SK-N-SH (cell line): ENCODE results near the gene CCDC24. TPM values are rescaled to one million over a fixed set of nuclear protein-coding genes. Genes with fewer than 3 reads are reported as not detected.

ENCODE experiments used
- CTCF ChIA-PET: fragments of 300-600, 350-600 bp; formaldehyde crosslinking; extraction: SDS; loops from one replicate; lab custom pipeline; 2021; lab: Yijun Ruan, JAX
- POLR2A ChIA-PET: fragments of 350-600 bp; sonication (Branson Sonifier 250); formaldehyde crosslinking; extraction: SDS; loops from one replicate; lab custom pipeline; 2020; ENCODE audit warnings: antibody characterized with exemption, inconsistent platforms; lab: Yijun Ruan, JAX
- DNase-seq: peaks from one replicate; pipeline ENCODE4 v3.0.0; 2012
- H2AFZ ChIP-seq: fragments of 200-600 bp; sonication (generic); 2 replicates; pipeline ENCODE4 v1.8.1; 2016; ENCODE audit warnings: antibody characterized with exemption, mild to moderate bottlenecking, low read depth
- H3F3A ChIP-seq: fragments of 200-600 bp; sonication (generic); replicated peaks from 2 replicates; pipeline ENCODE3; 2016; ENCODE audit warnings: antibody characterized with exemption, mild to moderate bottlenecking; ENCODE audit not compliant: insufficient read depth
- H3K27ac ChIP-seq, 2 experiments: fragments of 200-500 bp in 1 of 2; fragments of 200-600 bp in 1 of 2; sonication (Bioruptor generic) in 1 of 2; sonication (generic), shearing (Covaris generic) in 1 of 2; 2 replicates each; pipeline versions ENCODE4 v1.5.1 to v1.6.1; 2014 to 2016; ENCODE audit warnings: low read depth in 2 of 2, inconsistent platforms in 1 of 2, low read length in 1 of 2, mild to moderate bottlenecking in 1 of 2, mixed read lengths in 1 of 2
- H3K27me3 ChIP-seq: fragments of 200-600 bp; sonication (generic), shearing (Covaris generic); 2 replicates; pipeline ENCODE4 v1.6.1; 2016; ENCODE audit warnings: mixed run types; ENCODE audit not compliant: insufficient read depth
- H3K36me3 ChIP-seq, 2 experiments: fragments of 200-500 bp in 1 of 2; fragments of 200-600 bp in 1 of 2; sonication (Bioruptor generic) in 1 of 2; sonication (generic) in 1 of 2; replicated peaks in 1 of 2; 2 replicates each; pipeline versions ENCODE3 to v1.5.1; 2014 to 2016; ENCODE audit warnings: low read length in 1 of 2, mild to moderate bottlenecking in 1 of 2; ENCODE audit not compliant: insufficient read depth in 2 of 2, control insufficient read depth in 1 of 2
- H3K4me1 ChIP-seq, 2 experiments: fragments of 200-500 bp in 1 of 2; fragments of 200-600 bp in 1 of 2; sonication (Bioruptor generic) in 1 of 2; sonication (generic), shearing (Covaris generic) in 1 of 2; 2 replicates each; pipeline versions ENCODE4 v1.5.1 to v1.6.1; 2014 to 2016; ENCODE audit warnings: low read depth in 1 of 2, low read length in 1 of 2, mixed run types in 1 of 2; ENCODE audit not compliant: insufficient read depth in 2 of 2, control insufficient read depth in 1 of 2
- H3K4me2 ChIP-seq: fragments of 200-600 bp; sonication (generic), shearing (Covaris generic); 2 replicates; pipeline ENCODE4 v1.6.1; 2017; ENCODE audit warnings: mixed run types
- H3K4me3 ChIP-seq, 2 experiments: fragments of 200-500 bp in 1 of 2; fragments of 200-600 bp in 1 of 2; sonication (Bioruptor generic) in 1 of 2; sonication (generic), shearing (Covaris generic) in 1 of 2; 2 replicates each; pipeline versions ENCODE4 v1.5.1 to v1.8.1; 2014 to 2016; ENCODE audit warnings: low read depth in 2 of 2, inconsistent platforms in 1 of 2, low read length in 1 of 2, mild to moderate bottlenecking in 1 of 2, mixed read lengths in 1 of 2, moderate library complexity in 1 of 2
- H3K79me2 ChIP-seq: fragments of 200-600 bp; sonication (generic); 2 replicates; pipeline ENCODE4 v1.8.1; 2017; ENCODE audit warnings: mild to moderate bottlenecking; ENCODE audit not compliant: insufficient read depth
- H3K9ac ChIP-seq: fragments of 200-600 bp; sonication (generic); 2 replicates; pipeline ENCODE4 v1.6.1; 2017; ENCODE audit warnings: mixed run types
- H3K9me2 ChIP-seq: fragments of 200-600 bp; sonication (generic); 2 replicates; pipeline ENCODE4 v1.6.1; 2017; ENCODE audit warnings: mixed run types
- H3K9me3 ChIP-seq: fragments of 200-600 bp; sonication (generic); 2 replicates; pipeline ENCODE4 v1.6.1; 2017; ENCODE audit warnings: mixed run types, mild to moderate bottlenecking, moderate library complexity
- H4K20me1 ChIP-seq: fragments of 200-600 bp; sonication (generic); 2 replicates; pipeline ENCODE4 v1.6.1; 2017; ENCODE audit warnings: mild to moderate bottlenecking, mixed run types; ENCODE audit not compliant: insufficient read depth
- ELF1 ChIP-seq: IDR thresholded peaks from 2 replicates; pipeline ENCODE4 v1.4.0; 2012
- MAX ChIP-seq: IDR thresholded peaks from 2 replicates; pipeline ENCODE4 v1.4.0; 2012; ENCODE audit warnings: low read depth
- NFIC ChIP-seq: IDR thresholded peaks from 2 replicates; pipeline ENCODE4 v1.4.0; 2012; ENCODE audit warnings: borderline replicate concordance
- POLR2AphosphoS5 ChIP-seq: IDR thresholded peaks from 2 replicates; pipeline ENCODE4 v1.6.1; 2012; ENCODE audit warnings: low read depth, low read length
- RAD21 ChIP-seq: IDR thresholded peaks from 2 replicates; pipeline ENCODE4 v1.6.1; 2012; ENCODE audit warnings: mild to moderate bottlenecking, low read length
- RXRA ChIP-seq: IDR thresholded peaks from 2 replicates; pipeline ENCODE4 v1.4.0; 2012; ENCODE audit warnings: low read depth, mild to moderate bottlenecking, borderline replicate concordance
- SIN3A ChIP-seq: IDR thresholded peaks from 2 replicates; pipeline ENCODE4 v1.6.1; 2012; ENCODE audit warnings: low read depth, mild to moderate bottlenecking, low read length, moderate library complexity, borderline replicate concordance
- SMC3 ChIP-seq: IDR thresholded peaks from 2 replicates; pipeline ENCODE4 v1.6.1; 2012; ENCODE audit warnings: low read depth, low read length, improper control_type of control experiment
- TAF1 ChIP-seq: IDR thresholded peaks from 2 replicates; pipeline ENCODE4 v1.6.1; 2012; ENCODE audit warnings: low read depth, mild to moderate bottlenecking, low read length, moderate library complexity, borderline replicate concordance
- USF1 ChIP-seq: IDR thresholded peaks from 2 replicates; pipeline ENCODE4 v1.4.0; 2012; ENCODE audit warnings: low read depth, borderline replicate concordance
- YY1 ChIP-seq: IDR thresholded peaks from 2 replicates; pipeline ENCODE4 v1.4.0; 2012; ENCODE audit warnings: low read depth, mild to moderate bottlenecking
- WGBS: methylation state at CpG from one replicate; pipeline ENCODE4 v1.1.6; 2017; ENCODE audit warnings: low lambda C conversion rate; 5-methylcytosine and 5-hydroxymethylcytosine counted together
- polyA plus RNA-seq, 3 experiments: library from polyadenylated mRNA; depleted of rRNA; stranded (reverse); fragments of >200 nt; gene quantifications; 2 replicates each; pipeline ENCODE4 v1.2.3, GENCODE V29; 2012
- TF ChIP-seq, protein P1 (sequence below): IDR thresholded peaks from 2 replicates; pipeline ENCODE4 v1.6.1; 2012; ENCODE audit warnings: mild to moderate bottlenecking, low read depth, low read length, moderate library complexity
- TF ChIP-seq, protein P2 (sequence below): IDR thresholded peaks from 2 replicates; pipeline ENCODE4; 2012
- TF ChIP-seq, protein P3 (sequence below): fragments of 200-600 bp; sonication (generic); IDR thresholded peaks from 2 replicates; pipeline ENCODE4 v1.6.1; 2017; ENCODE audit warnings: antibody characterized with exemption, mild to moderate bottlenecking, moderate library complexity

CCDC24 gene
- polyA plus RNA-seq, 1 of the 3 experiments (the other 2 are of a cell fraction) = 7.5 TPM

DNA sequence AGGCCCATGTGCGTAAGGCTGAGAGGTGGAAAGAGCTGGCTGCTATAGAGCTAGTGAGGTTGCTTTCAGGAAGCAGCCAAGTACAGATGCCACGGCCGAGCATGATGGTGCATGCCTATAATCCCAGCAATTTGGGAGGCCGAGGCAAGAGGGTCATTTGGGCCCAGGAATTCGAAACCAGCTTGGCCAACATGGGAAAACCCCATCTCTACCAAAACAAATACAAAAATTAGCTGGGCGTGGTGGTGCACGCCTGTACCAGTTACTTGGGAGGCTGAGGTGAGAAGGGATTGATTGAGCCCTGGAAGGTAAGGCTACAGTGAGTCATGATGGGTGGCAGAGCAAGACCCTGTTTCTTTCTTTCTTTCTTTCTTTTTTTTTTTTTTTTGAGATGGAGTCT, 2.7 kb downstream of the CCDC24 start:
- POLR2A ChIA-PET = no interaction called here
- Histone ChIP-seq H3K9me2 (no peaks in the 10 kb centered on the region), H4K20me1 (no peaks in the 10 kb centered on the region), H2AFZ (no peak overlapping the region), H3K79me2 (no peaks in the 10 kb centered on the region), H3K36me3 (no peaks in the 10 kb centered on the region), H3K9me3 (no peaks in the 10 kb centered on the region), H3K27ac (no peak overlapping the region; a peak in 1 of 4 replicates), H3K4me3 (no peak overlapping the region), H3K4me1 (peaks cover 8 to 65% of the 10 kb centered on the region in 2 experiments), H3K9ac (no peak overlapping the region), H3K27me3 (no peaks in the 10 kb centered on the region), H3F3A (peaks cover 8% of the 10 kb centered on the region), H3K4me2 (no peak overlapping the region)
- no peak for DNase-seq
- TF ChIP-seq SMC3 = no peak
- TF ChIP-seq USF1 = no peak
- CTCF ChIA-PET = interaction anchor here (0.7 to 20.6 kb wide), 4 partner anchors 11 to 108 kb away, joined by 3 to 598 read pairs (median 4); partner anchors contain the start of gene SLC6A9
- WGBS = 97% methylated on average over 7 of the region's 7 CpGs

DNA sequence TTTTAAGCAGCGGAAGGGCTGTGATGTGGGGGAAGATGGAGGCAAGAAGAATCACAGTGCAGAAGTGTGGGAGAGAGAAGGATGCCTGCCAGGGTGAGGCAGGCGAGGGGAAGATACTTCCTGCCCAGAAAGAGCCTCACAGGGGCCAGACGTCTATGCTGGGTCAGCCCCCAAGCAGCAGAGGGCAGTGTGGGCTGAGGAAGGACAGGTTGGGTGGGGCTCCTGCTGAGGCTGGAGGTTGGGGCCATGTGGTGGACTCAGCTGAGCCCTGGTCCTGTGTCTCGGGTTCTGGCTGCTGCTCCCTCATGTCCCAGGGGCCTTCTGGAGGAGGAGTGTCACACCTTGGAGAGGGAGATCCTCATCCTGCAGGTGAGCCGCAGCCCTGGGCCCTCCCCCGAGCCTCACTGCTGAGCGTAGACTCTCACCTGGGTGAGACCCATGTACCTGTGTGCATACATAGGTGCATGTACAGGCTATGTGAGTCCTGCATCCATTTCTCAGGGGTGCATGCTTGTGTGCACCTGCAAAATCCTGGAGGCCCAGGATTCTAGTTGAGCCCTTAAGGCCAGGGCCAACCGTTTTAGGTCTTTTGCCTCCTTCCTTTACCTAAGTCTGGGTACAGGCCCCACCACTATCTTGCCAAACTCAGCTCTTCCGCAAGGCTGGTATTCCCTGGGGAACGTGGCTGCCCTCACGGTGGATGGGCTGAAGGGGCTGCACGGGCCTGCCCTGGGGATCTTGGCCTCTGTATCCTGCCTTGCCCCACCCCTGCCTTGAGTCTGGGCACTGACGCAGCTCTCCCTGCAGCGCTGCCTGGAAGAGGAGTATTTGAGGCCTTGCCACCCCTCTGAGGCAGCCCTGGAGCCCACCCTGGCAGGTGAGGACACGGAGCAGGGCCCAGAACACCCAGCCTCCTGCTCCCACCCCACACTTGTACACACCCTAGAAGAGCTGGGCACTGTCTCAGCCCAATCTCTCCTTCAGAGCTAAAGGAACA, 3.7 kb downstream of the CCDC24 start:
- Histone ChIP-seq H3K9me2 (no peaks in the 10 kb centered on the region), H3K4me1 (peaks cover 8 to 75% of the 10 kb centered on the region in 2 experiments), H3K9me3 (no peaks in the 10 kb centered on the region), H3K4me3 (no peak overlapping the region; a peak in 2 of 4 replicates), H3K79me2 (no peaks in the 10 kb centered on the region), H3K27ac (peak overlapping the region in 1 of 2 experiments; percentile 99; a peak in 2 of 4 replicates), H3K36me3 (no peaks in the 10 kb centered on the region), H3F3A (peaks cover 7% of the 10 kb centered on the region), H3K4me2 (no peak overlapping the region), H3K27me3 (no peaks in the 10 kb centered on the region), H4K20me1 (no peaks in the 10 kb centered on the region), H2AFZ (no peak overlapping the region), H3K9ac (no peak overlapping the region)
- ChIA-PET CTCF (interaction anchor here (0.9 to 20.6 kb wide), 7 partner anchors 11 to 60 kb away, joined by 3 to 598 read pairs (median 5); partner anchors contain the start of gene SLC6A9), POLR2A (interaction anchor here (0.8 to 1.2 kb wide), 2 partner anchors 15 to 19 kb away, joined by 4 to 5 read pairs; no protein-coding TSS in a partner anchor)
- WGBS = 85% methylated on average over 5 of the region's 15 CpGs
- peak; percentile 71 for DNase-seq
- TF ChIP-seq SMC3 = peak; percentile 41; the same call in 1 of the 2 replicates
- no peak for TF ChIP-seq RXRA
- no peak for TF ChIP-seq MAX
- TF ChIP-seq YY1 = no peak
- TF ChIP-seq, protein P1, sequence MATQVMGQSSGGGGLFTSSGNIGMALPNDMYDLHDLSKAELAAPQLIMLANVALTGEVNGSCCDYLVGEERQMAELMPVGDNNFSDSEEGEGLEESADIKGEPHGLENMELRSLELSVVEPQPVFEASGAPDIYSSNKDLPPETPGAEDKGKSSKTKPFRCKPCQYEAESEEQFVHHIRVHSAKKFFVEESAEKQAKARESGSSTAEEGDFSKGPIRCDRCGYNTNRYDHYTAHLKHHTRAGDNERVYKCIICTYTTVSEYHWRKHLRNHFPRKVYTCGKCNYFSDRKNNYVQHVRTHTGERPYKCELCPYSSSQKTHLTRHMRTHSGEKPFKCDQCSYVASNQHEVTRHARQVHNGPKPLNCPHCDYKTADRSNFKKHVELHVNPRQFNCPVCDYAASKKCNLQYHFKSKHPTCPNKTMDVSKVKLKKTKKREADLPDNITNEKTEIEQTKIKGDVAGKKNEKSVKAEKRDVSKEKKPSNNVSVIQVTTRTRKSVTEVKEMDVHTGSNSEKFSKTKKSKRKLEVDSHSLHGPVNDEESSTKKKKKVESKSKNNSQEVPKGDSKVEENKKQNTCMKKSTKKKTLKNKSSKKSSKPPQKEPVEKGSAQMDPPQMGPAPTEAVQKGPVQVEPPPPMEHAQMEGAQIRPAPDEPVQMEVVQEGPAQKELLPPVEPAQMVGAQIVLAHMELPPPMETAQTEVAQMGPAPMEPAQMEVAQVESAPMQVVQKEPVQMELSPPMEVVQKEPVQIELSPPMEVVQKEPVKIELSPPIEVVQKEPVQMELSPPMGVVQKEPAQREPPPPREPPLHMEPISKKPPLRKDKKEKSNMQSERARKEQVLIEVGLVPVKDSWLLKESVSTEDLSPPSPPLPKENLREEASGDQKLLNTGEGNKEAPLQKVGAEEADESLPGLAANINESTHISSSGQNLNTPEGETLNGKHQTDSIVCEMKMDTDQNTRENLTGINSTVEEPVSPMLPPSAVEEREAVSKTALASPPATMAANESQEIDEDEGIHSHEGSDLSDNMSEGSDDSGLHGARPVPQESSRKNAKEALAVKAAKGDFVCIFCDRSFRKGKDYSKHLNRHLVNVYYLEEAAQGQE = no peak
- TF ChIP-seq NFIC = no peak
- peak; percentile 60 for TF ChIP-seq RAD21
- no peak for TF ChIP-seq POLR2AphosphoS5
- no peak for TF ChIP-seq SIN3A
- TF ChIP-seq, protein P2, sequence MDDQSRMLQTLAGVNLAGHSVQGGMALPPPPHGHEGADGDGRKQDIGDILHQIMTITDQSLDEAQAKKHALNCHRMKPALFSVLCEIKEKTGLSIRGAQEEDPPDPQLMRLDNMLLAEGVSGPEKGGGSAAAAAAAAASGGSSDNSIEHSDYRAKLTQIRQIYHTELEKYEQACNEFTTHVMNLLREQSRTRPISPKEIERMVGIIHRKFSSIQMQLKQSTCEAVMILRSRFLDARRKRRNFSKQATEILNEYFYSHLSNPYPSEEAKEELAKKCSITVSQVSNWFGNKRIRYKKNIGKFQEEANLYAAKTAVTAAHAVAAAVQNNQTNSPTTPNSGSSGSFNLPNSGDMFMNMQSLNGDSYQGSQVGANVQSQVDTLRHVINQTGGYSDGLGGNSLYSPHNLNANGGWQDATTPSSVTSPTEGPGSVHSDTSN = no peak
- no peak for TF ChIP-seq ELF1
- TF ChIP-seq TAF1 = no peak
- TF ChIP-seq USF1 = no peak
- TF ChIP-seq, protein P3, sequence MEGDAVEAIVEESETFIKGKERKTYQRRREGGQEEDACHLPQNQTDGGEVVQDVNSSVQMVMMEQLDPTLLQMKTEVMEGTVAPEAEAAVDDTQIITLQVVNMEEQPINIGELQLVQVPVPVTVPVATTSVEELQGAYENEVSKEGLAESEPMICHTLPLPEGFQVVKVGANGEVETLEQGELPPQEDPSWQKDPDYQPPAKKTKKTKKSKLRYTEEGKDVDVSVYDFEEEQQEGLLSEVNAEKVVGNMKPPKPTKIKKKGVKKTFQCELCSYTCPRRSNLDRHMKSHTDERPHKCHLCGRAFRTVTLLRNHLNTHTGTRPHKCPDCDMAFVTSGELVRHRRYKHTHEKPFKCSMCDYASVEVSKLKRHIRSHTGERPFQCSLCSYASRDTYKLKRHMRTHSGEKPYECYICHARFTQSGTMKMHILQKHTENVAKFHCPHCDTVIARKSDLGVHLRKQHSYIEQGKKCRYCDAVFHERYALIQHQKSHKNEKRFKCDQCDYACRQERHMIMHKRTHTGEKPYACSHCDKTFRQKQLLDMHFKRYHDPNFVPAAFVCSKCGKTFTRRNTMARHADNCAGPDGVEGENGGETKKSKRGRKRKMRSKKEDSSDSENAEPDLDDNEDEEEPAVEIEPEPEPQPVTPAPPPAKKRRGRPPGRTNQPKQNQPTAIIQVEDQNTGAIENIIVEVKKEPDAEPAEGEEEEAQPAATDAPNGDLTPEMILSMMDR = peak; percentile 41
